B cell (primary cell): ENCODE measurements around the gene PLCXD3.

Experiments used
- EZH2 ChIP-seq: IDR thresholded peaks from 2 replicates; pipeline ENCODE4 v1.6.1; 2012; ENCODE audit warnings: borderline replicate concordance, low read depth, mild to moderate bottlenecking, moderate library complexity, low read length; ENCODE audit not compliant: insufficient read depth, poor library complexity, severe bottlenecking
- TF ChIP-seq, protein P1 (sequence below): fragments of 200-600 bp; IDR thresholded peaks from one replicate; pipeline ENCODE4 v1.8.0; 2022; ENCODE audit warnings: antibody characterized with exemption, mild to moderate bottlenecking

DNA sequence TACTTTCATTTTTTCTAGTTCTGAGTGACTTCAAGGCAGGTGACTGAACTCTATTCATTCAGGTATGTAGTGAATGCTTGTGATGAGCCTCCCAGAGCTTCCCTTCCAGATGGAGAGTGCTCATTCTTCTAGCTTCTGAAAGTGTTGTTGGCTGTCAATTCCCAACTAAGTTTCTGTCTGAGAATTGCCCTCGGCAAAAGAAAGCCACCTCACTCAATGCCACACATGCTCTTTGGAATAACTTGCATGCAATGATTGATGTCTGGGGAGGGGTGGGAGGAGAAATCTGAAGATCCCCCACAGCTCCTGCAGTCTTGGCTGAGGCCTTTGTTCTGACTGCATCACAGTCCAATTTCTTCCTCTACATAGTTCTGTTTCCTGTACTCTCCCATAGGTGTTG lies 173.9 kb downstream of the PLCXD3 start:
- TF ChIP-seq, protein P1, sequence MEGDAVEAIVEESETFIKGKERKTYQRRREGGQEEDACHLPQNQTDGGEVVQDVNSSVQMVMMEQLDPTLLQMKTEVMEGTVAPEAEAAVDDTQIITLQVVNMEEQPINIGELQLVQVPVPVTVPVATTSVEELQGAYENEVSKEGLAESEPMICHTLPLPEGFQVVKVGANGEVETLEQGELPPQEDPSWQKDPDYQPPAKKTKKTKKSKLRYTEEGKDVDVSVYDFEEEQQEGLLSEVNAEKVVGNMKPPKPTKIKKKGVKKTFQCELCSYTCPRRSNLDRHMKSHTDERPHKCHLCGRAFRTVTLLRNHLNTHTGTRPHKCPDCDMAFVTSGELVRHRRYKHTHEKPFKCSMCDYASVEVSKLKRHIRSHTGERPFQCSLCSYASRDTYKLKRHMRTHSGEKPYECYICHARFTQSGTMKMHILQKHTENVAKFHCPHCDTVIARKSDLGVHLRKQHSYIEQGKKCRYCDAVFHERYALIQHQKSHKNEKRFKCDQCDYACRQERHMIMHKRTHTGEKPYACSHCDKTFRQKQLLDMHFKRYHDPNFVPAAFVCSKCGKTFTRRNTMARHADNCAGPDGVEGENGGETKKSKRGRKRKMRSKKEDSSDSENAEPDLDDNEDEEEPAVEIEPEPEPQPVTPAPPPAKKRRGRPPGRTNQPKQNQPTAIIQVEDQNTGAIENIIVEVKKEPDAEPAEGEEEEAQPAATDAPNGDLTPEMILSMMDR, result no peak
- TF ChIP-seq EZH2, result no peak
